Measurements from ENCODE around the gene F2RL2. TPM values are rescaled to one million over a fixed set of nuclear protein-coding genes. Genes with fewer than 3 reads are reported as not detected.

F2RL2 gene
- total and polyA plus RNA-seq, 10 of the 15 experiments (the other 5 are each of a cell fraction or from before 2014, with no cell fraction given) = 0.03 to 0.24 (median 0.08) TPM; not detected in 5

DNA sequence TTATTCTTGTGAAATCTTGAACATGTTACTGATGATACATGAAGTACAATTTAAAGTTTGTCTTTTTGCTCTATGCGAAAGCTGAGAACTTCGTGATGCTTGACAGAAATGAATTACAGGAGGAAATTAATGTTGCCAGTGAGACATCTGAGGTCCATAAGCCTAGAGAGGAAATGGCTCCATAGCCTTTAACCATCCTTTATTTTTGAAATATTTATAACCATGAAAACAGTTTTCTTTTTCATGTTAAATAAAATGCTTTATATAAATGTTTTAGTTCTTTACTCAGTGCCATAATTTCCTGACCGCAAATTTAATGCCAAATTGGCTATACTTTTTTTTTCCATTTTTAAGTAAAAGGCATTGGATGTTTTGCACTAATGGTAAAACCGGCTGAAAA is 29.1 kb downstream of the F2RL2 start:
- intact Hi-C loops (cut with micrococcal nuclease; ENCODE audit: unreplicated experiment) = no loop called here
- no peaks in the 10 kb centered on the region for H3K9me3 ChIP-seq (replicated peaks; ENCODE audit: control insufficient read depth, insufficient read depth, low read length)
- DNase-seq (ENCODE audit: low read depth, low spot score) (no peak), FAIRE-seq (no peak), ATAC-seq (no peak)
- RAD21 ChIA-PET (ENCODE audit: unreplicated experiment) = interaction anchor here (1.2 to 1.9 kb wide), 2 partner anchors 11 to 181 kb away, joined by 5 to 7 read pairs; no protein-coding TSS in a partner anchor
- TF ChIP-seq, protein P1, sequence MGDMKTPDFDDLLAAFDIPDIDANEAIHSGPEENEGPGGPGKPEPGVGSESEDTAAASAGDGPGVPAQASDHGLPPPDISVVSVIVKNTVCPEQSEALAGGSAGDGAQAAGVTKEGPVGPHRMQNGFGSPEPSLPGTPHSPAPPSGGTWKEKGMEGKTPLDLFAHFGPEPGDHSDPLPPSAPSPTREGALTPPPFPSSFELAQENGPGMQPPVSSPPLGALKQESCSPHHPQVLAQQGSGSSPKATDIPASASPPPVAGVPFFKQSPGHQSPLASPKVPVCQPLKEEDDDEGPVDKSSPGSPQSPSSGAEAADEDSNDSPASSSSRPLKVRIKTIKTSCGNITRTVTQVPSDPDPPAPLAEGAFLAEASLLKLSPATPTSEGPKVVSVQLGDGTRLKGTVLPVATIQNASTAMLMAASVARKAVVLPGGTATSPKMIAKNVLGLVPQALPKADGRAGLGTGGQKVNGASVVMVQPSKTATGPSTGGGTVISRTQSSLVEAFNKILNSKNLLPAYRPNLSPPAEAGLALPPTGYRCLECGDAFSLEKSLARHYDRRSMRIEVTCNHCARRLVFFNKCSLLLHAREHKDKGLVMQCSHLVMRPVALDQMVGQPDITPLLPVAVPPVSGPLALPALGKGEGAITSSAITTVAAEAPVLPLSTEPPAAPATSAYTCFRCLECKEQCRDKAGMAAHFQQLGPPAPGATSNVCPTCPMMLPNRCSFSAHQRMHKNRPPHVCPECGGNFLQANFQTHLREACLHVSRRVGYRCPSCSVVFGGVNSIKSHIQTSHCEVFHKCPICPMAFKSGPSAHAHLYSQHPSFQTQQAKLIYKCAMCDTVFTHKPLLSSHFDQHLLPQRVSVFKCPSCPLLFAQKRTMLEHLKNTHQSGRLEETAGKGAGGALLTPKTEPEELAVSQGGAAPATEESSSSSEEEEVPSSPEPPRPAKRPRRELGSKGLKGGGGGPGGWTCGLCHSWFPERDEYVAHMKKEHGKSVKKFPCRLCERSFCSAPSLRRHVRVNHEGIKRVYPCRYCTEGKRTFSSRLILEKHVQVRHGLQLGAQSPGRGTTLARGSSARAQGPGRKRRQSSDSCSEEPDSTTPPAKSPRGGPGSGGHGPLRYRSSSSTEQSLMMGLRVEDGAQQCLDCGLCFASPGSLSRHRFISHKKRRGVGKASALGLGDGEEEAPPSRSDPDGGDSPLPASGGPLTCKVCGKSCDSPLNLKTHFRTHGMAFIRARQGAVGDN (IDR thresholded peaks at IDR 0.05) = no peak
- TF ChIP-seq SUPT20H (IDR thresholded peaks at IDR 0.05; ENCODE audit: borderline replicate concordance, control insufficient read depth, low read depth, low read length) = no peak
- TF ChIP-seq DPF2 (IDR thresholded peaks at IDR 0.05) = no peak
- no peak for TF ChIP-seq NFYA (IDR thresholded peaks at IDR 0.05; ENCODE audit: borderline replicate concordance, low read depth, low read length)
- H3K4me2 ChIP-seq (ENCODE audit: control insufficient read depth, insufficient read depth) = no peak overlapping the region
- CTCF ChIA-PET = interaction anchor here (2.6 kb wide), 1 partner anchor 180 kb away, joined by 11 read pairs; no protein-coding TSS in a partner anchor
- no peak overlapping the region for H3K9ac ChIP-seq (ENCODE audit: control insufficient read depth, insufficient read depth, low read length)
- POLR2A ChIA-PET = no interaction called here
- in situ Hi-C loops (cut with MboI) = no loop called here
- no peaks in the 10 kb centered on the region for H3K79me2 ChIP-seq (ENCODE audit: control insufficient read depth, insufficient read depth, low read length)
- no peaks in the 10 kb centered on the region for H4K20me1 ChIP-seq (ENCODE audit: control insufficient read depth, insufficient read depth)
- SMC1A ChIA-PET (ENCODE audit: uncharacterized antibody, unreplicated experiment) = interaction anchor here (0.6 to 1.9 kb wide), 3 partner anchors 110 to 181 kb away, joined by 3 to 8 read pairs (median 3); no protein-coding TSS in a partner anchor
- H3K27me3 ChIP-seq (replicated peaks in 1 of 2; ENCODE audit: control insufficient read depth in 2 of 2, insufficient read depth in 2 of 2, low read length in 1 of 2) = no peaks in the 10 kb centered on the region
- H2AFZ ChIP-seq (ENCODE audit: control insufficient read depth, low read depth, low read length) = no peak overlapping the region
- H3K36me3 ChIP-seq (ENCODE audit: control insufficient read depth in 2 of 2, insufficient read depth in 2 of 2, low read length in 1 of 2) = peaks cover 0 to 2% of the 10 kb centered on the region in 2 experiments; a peak in 2 of 4 replicates
- H3K27ac ChIP-seq (ENCODE audit: control insufficient read depth, insufficient read depth) = no peak overlapping the region
- 95% methylated on average over 4 of the region's 4 CpGs for WGBS (ENCODE audit: insufficient coverage, insufficient replicate concordance, low lambda C conversion rate, missing lambda C conversion rate)
- peaks cover 8% of the 10 kb centered on the region; the same call in 1 of the 2 replicates for H3K4me1 ChIP-seq (ENCODE audit: control insufficient read depth, insufficient read depth, low read length)
- H3K4me3 ChIP-seq = no peak overlapping the region
- BruUV-seq (replicated peaks) = no TSS peak
